ENCODE data around the gene RAD51B.

The RAD51B gene

GRCh38 chr14:68650404-68650994, 830.9 kb downstream of the RAD51B start:
- no peak for DNase-seq (ENCODE audit: extremely low read depth, insufficient read length)
- TF ChIP-seq CTCF (IDR thresholded peaks at IDR 0.05; ENCODE audit: insufficient read depth, low read length, poor library complexity, severe bottlenecking), result no peak
- H3K4me3 ChIP-seq (replicated peaks; ENCODE audit: low read depth, low read length), result no peak overlapping the region

GRCh38 chr14:68651075-68651474, 831.5 kb downstream of the RAD51B start:
- TF ChIP-seq CTCF (IDR thresholded peaks at IDR 0.05; ENCODE audit: insufficient read depth, low read length, poor library complexity, severe bottlenecking), result no peak
- no peak overlapping the region for H3K4me3 ChIP-seq (replicated peaks; ENCODE audit: low read depth, low read length)
- no peak for DNase-seq (ENCODE audit: extremely low read depth, insufficient read length)

More at GRCh38 chr14:68650404-68650994, 830.9 kb downstream of the RAD51B start:
- Histone ChIP-seq H3K27me3 (replicated peaks; ENCODE audit: control insufficient read depth, insufficient read depth, low read length) (no peaks in the 10 kb centered on the region), H3K36me3 (ENCODE audit: control insufficient read depth, insufficient read depth, low read length) (no peaks in the 10 kb centered on the region)

GRCh38 chr14:68651652-68652432, 832.3 kb downstream of the RAD51B start:
- Histone ChIP-seq H3K27me3 (replicated peaks; ENCODE audit: control insufficient read depth, insufficient read depth, low read length) (no peaks in the 10 kb centered on the region), H3K4me3 (replicated peaks; ENCODE audit: low read depth, low read length) (no peak overlapping the region), H3K36me3 (ENCODE audit: control insufficient read depth, insufficient read depth, low read length) (no peaks in the 10 kb centered on the region)
- TF ChIP-seq CTCF (IDR thresholded peaks at IDR 0.05; ENCODE audit: insufficient read depth, low read length, poor library complexity, severe bottlenecking), result no peak
- no peak for DNase-seq (ENCODE audit: extremely low read depth, insufficient read length)

More at GRCh38 chr14:68651075-68651474, 831.5 kb downstream of the RAD51B start:
- H3K36me3 ChIP-seq (ENCODE audit: control insufficient read depth, insufficient read depth, low read length), result no peaks in the 10 kb centered on the region
- H3K27me3 ChIP-seq (replicated peaks; ENCODE audit: control insufficient read depth, insufficient read depth, low read length), result no peaks in the 10 kb centered on the region

GRCh38 chr14:68652433-68652690, 832.8 kb downstream of the RAD51B start:
- H3K27me3 ChIP-seq (replicated peaks; ENCODE audit: control insufficient read depth, insufficient read depth, low read length), result no peaks in the 10 kb centered on the region
- no peak for DNase-seq (ENCODE audit: extremely low read depth, insufficient read length)
- no peak for TF ChIP-seq CTCF (IDR thresholded peaks at IDR 0.05; ENCODE audit: insufficient read depth, low read length, poor library complexity, severe bottlenecking)
- no peak overlapping the region for H3K4me3 ChIP-seq (replicated peaks; ENCODE audit: low read depth, low read length)
- H3K36me3 ChIP-seq (ENCODE audit: control insufficient read depth, insufficient read depth, low read length), result no peaks in the 10 kb centered on the region

GRCh38 chr14:68653108-68653507, 833.5 kb downstream of the RAD51B start:
- Histone ChIP-seq H3K4me3 (replicated peaks; ENCODE audit: low read depth, low read length) (no peak overlapping the region), H3K27me3 (replicated peaks; ENCODE audit: control insufficient read depth, insufficient read depth, low read length) (no peaks in the 10 kb centered on the region), H3K36me3 (ENCODE audit: control insufficient read depth, insufficient read depth, low read length) (no peaks in the 10 kb centered on the region)
- no peak for TF ChIP-seq CTCF (IDR thresholded peaks at IDR 0.05; ENCODE audit: insufficient read depth, low read length, poor library complexity, severe bottlenecking)
- no peak for DNase-seq (ENCODE audit: extremely low read depth, insufficient read length)
